HepG2 (cell line): ENCODE data around the gene RPS14. TPM values are rescaled to one million over a fixed set of nuclear protein-coding genes. Genes with fewer than 3 reads are reported as not detected.

ENCODE experiments used
- BORCS8-MEF2B ChIP-seq: sonication (generic); formaldehyde crosslinking; IDR thresholded peaks from 2 replicates; pipeline ENCODE4 v1.8.0; 2022; ENCODE audit warnings: mild to moderate bottlenecking, missing genetic modification reagents
- DR1 ChIP-seq: sonication (generic); formaldehyde crosslinking; IDR thresholded peaks from 2 replicates; pipeline ENCODE4 v1.8.0; 2021; ENCODE audit warnings: mild to moderate bottlenecking, missing genetic modification reagents, inconsistent platforms
- GATA4 ChIP-seq: sonication (generic); IDR thresholded peaks from 2 replicates; pipeline ENCODE4 v1.6.1; 2016; ENCODE audit warnings: antibody characterized with exemption, low read depth, borderline replicate concordance
- IRF1 ChIP-seq: sonication (generic); formaldehyde crosslinking; IDR thresholded peaks from 2 replicates; pipeline ENCODE4 v1.4.0; 2020; ENCODE audit warnings: low read depth, mild to moderate bottlenecking, missing genetic modification reagents
- KIAA2018 ChIP-seq: sonication (generic); formaldehyde crosslinking; IDR thresholded peaks from 2 replicates; pipeline ENCODE4 v1.5.0; 2020; ENCODE audit warnings: mild to moderate bottlenecking, missing genetic modification reagents, borderline replicate concordance
- LCORL ChIP-seq, 2 experiments: fragments of 450-650 bp in 1 of 2; sonication (generic) in 1 of 2; formaldehyde crosslinking in 1 of 2; IDR thresholded peaks; 2 replicates each; pipeline versions ENCODE4 v1.5.0 to v1.6.1; 2017 to 2020; ENCODE audit warnings: antibody characterized with exemption in 1 of 2, missing genetic modification reagents in 1 of 2
- MYNN ChIP-seq: sonication (generic); formaldehyde crosslinking; IDR thresholded peaks from 2 replicates; pipeline ENCODE4 v1.4.0; 2020; ENCODE audit warnings: mild to moderate bottlenecking, low read depth, missing genetic modification reagents
- NCOA5 ChIP-seq: sonication (generic); formaldehyde crosslinking; IDR thresholded peaks from 2 replicates; pipeline ENCODE4 v1.4.0; 2020; ENCODE audit warnings: missing genetic modification reagents
- NFYB ChIP-seq: sonication (generic); formaldehyde crosslinking; IDR thresholded peaks from 2 replicates; pipeline ENCODE4 v1.4.0; 2020; ENCODE audit warnings: missing genetic modification reagents
- ONECUT2 ChIP-seq: sonication (generic); formaldehyde crosslinking; IDR thresholded peaks from 2 replicates; pipeline ENCODE4 v1.4.0; 2020; ENCODE audit warnings: missing genetic modification reagents
- PLSCR1 ChIP-seq: sonication (generic); formaldehyde crosslinking; IDR thresholded peaks from 2 replicates; pipeline ENCODE4 v1.5.0; 2020; ENCODE audit warnings: missing genetic modification reagents, mild to moderate bottlenecking, borderline replicate concordance
- RFXANK ChIP-seq: IDR thresholded peaks from 2 replicates; pipeline ENCODE4 v1.6.1; 2016
- SP5 ChIP-seq: IDR thresholded peaks from 2 replicates; pipeline ENCODE4 v1.6.1; 2016; ENCODE audit warnings: low read depth, borderline replicate concordance
- TEAD2 ChIP-seq: sonication (generic); formaldehyde crosslinking; IDR thresholded peaks from 2 replicates; pipeline ENCODE4 v1.9.0; 2021; ENCODE audit warnings: missing genetic modification reagents
- TFAP4 ChIP-seq: sonication (generic); IDR thresholded peaks from 2 replicates; pipeline ENCODE4 v1.6.1; 2016; ENCODE audit warnings: low read depth, borderline replicate concordance
- ZNF121 ChIP-seq: sonication (generic); formaldehyde crosslinking; IDR thresholded peaks from 2 replicates; pipeline ENCODE4 v1.5.0; 2020; ENCODE audit warnings: mild to moderate bottlenecking, missing genetic modification reagents
- ZNF205 ChIP-seq: IDR thresholded peaks from 2 replicates; pipeline ENCODE4 v1.6.1; 2018; ENCODE audit warnings: missing biosample characterization, missing genetic modification reagents
- ZNF335 ChIP-seq: sonication (generic); formaldehyde crosslinking; IDR thresholded peaks from 2 replicates; pipeline ENCODE4 v1.4.0; 2020; ENCODE audit warnings: missing genetic modification reagents
- ZNF570 ChIP-seq: sonication (generic); formaldehyde crosslinking; IDR thresholded peaks from 2 replicates; pipeline ENCODE4 v1.4.0; 2020; ENCODE audit warnings: mild to moderate bottlenecking, missing genetic modification reagents, borderline replicate concordance
- polyA plus RNA-seq, 8 experiments: library from polyadenylated mRNA; depleted of rRNA in 3 of 8; stranded (reverse) in 7 of 8; unstranded in 1 of 8; fragments of >200 nt; fragmentation: Illumina TruSeq in 4 of 8; extraction: Trizol in 4 of 8; gene quantifications; 2 replicates each; pipeline versions ENCODE4 v1.2.1 to v1.2.3, GENCODE V29; 2011 to 2016; ENCODE audit warnings: low read depth in 4 of 8, missing spikeins in 1 of 8, mixed read lengths in 1 of 8; ENCODE audit not compliant: insufficient read depth in 1 of 8
- total RNA-seq, 5 experiments: library from RNA; depleted of rRNA; stranded (reverse); fragments of >200 nt; fragmentation: Illumina TruSeq; extraction: Trizol; gene quantifications; 2 replicates each; pipeline ENCODE4 v1.2.3, GENCODE V29; 2016; ENCODE audit warnings: low read depth in 1 of 5

RPS14 gene
- total and polyA plus RNA-seq, 2 of the 13 experiments (the other 11 are each of a cell fraction or from before 2014, with no cell fraction given), result 2,116 to 3,295 TPM

- TF ChIP-seq IRF1 (no peak), GATA4 (0 out of 2 replicates have a peak, but pooled peaks have one; percentile 13), BORCS8-MEF2B (CRISPR knock-in tag) (0 out of 2 replicates have a peak, but pooled peaks have one; percentile 29), ZNF570 (CRISPR knock-in tag) (no peak), RFXANK (CRISPR knock-in tag) (no peak; the same call in 1 of the 2 replicates), TFAP4 (no peak), ZNF205 (CRISPR knock-in tag) (0 out of 2 replicates have a peak, but pooled peaks have one; percentile 43), LCORL (IDR thresholded peaks at IDR 0.05) (no peak), LCORL (CRISPR knock-in tag; IDR thresholded peaks at IDR 0.05) (peak; percentile 71), NFYB (CRISPR knock-in tag) (no peak), ZNF335 (0 out of 2 replicates have a peak, but pooled peaks have one; percentile 27), MYNN (CRISPR knock-in tag) (peak; percentile 86; the same call in 1 of the 2 replicates), PLSCR1 (CRISPR knock-in tag) (no peak), NCOA5 (CRISPR knock-in tag) (no peak), ONECUT2 (0 out of 2 replicates have a peak, but pooled peaks have one; percentile 36), KIAA2018 (CRISPR knock-in tag) (no peak), DR1 (CRISPR knock-in tag) (0 out of 2 replicates have a peak, but pooled peaks have one; percentile 50), SP5 (peak; percentile 62; the same call in 1 of the 2 replicates), TEAD2 (no peak), ZNF121 (CRISPR knock-in tag) (no peak)
These were observed 21.2 kb downstream of the RPS14 start (continued) for GRCh38 chr5:150428106-150428876.
